ENCODE results near the gene RAD51B. TPM values are rescaled to one million over a fixed set of nuclear protein-coding genes. Genes with fewer than 3 reads are reported as not detected.

Gene RAD51B
- total and polyA plus RNA-seq, 2 experiments from 2014 or later, result 10.1 to 18.0 TPM

DNA sequence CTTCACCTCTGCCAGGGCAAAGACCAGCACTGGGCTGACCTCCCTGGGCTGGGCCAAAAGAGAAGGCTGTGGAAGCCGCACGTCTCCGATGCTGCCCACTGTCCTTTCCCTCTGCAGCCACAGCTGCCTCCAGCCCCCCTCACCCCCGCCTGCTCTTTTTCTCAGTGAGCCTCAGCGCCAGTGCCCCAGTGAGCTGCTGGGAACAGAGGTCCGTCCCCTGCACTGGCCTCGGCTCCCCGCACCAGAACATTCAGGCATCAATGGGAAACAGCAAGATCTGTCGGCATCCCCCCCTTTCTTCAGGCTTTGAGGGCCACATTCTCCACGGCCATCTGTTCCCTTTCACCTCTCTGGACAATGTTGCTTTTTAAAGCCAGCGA is 575.2 kb downstream of the RAD51B start:
- Histone ChIP-seq H3K27me3 (no peaks in the 10 kb centered on the region), H3K36me3 (replicated peaks; ENCODE audit: insufficient read depth, low read depth) (no peaks in the 10 kb centered on the region), H3K4me2 (no peak overlapping the region), H3K4me1 (ENCODE audit: insufficient read depth) (peaks cover 60% of the 10 kb centered on the region), H2AFZ (no peak overlapping the region), H4K20me1 (ENCODE audit: insufficient read depth, poor library complexity, severe bottlenecking) (no peaks in the 10 kb centered on the region), H3K79me2 (no peaks in the 10 kb centered on the region), H3K9me3 (ENCODE audit: low read depth) (no peaks in the 10 kb centered on the region), H3K9me2 (replicated peaks; ENCODE audit: insufficient read depth) (no peaks in the 10 kb centered on the region), H3K27ac (peak overlapping the region; percentile 84), H3K4me3 (no peak overlapping the region)
- no peak for DNase-seq (ENCODE audit: low spot score)
- TF ChIP-seq EZH2phosphoT487 (IDR thresholded peaks at IDR 0.05; ENCODE audit: low read depth, severe bottlenecking, unreplicated experiment) (no peak), EZH2 (IDR thresholded peaks at IDR 0.05; ENCODE audit: borderline replicate concordance) (no peak)
- TF ChIP-seq, protein P1, sequence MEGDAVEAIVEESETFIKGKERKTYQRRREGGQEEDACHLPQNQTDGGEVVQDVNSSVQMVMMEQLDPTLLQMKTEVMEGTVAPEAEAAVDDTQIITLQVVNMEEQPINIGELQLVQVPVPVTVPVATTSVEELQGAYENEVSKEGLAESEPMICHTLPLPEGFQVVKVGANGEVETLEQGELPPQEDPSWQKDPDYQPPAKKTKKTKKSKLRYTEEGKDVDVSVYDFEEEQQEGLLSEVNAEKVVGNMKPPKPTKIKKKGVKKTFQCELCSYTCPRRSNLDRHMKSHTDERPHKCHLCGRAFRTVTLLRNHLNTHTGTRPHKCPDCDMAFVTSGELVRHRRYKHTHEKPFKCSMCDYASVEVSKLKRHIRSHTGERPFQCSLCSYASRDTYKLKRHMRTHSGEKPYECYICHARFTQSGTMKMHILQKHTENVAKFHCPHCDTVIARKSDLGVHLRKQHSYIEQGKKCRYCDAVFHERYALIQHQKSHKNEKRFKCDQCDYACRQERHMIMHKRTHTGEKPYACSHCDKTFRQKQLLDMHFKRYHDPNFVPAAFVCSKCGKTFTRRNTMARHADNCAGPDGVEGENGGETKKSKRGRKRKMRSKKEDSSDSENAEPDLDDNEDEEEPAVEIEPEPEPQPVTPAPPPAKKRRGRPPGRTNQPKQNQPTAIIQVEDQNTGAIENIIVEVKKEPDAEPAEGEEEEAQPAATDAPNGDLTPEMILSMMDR (IDR thresholded peaks at IDR 0.05; ENCODE audit: poor library complexity), result no peak
- 77% methylated on average over 11 of the region's 11 CpGs for WGBS (ENCODE audit: low lambda C conversion rate, missing lambda C conversion rate)

DNA sequence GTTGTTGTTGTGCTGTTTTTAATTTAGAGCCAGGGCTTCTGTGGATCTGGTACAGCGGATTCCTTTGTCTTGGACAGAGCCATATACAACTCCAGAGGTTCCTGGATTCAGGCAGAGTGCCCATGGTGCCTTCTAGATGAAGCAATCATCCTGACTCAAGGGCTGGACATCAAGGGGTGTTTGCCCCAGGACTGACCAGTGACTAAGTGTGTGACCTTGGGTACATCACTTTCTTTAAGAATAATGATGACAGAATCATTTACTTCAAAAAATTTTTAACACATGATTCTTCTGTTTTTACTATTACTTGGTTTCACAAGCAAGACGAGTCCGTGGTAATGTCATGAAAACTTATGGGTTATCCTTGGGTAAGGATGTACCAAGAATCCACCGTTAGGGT is 576.0 kb downstream of the RAD51B start:
- H3K27ac ChIP-seq, result peak overlapping the region; percentile 8
- no peak overlapping the region for H3K4me2 ChIP-seq
- H3K27me3 ChIP-seq, result no peaks in the 10 kb centered on the region
- no peak for DNase-seq (ENCODE audit: low spot score)
- H3K4me3 ChIP-seq, result no peak overlapping the region
- peaks cover 60% of the 10 kb centered on the region for H3K4me1 ChIP-seq (ENCODE audit: insufficient read depth)
- WGBS (ENCODE audit: low lambda C conversion rate, missing lambda C conversion rate), result 85% methylated on average over 4 of the region's 4 CpGs
- H4K20me1 ChIP-seq (ENCODE audit: insufficient read depth, poor library complexity, severe bottlenecking), result no peaks in the 10 kb centered on the region
- no peaks in the 10 kb centered on the region for H3K79me2 ChIP-seq
- no peaks in the 10 kb centered on the region for H3K9me3 ChIP-seq (ENCODE audit: low read depth)
- TF ChIP-seq EZH2 (IDR thresholded peaks at IDR 0.05; ENCODE audit: borderline replicate concordance) (no peak), EZH2phosphoT487 (IDR thresholded peaks at IDR 0.05; ENCODE audit: low read depth, severe bottlenecking, unreplicated experiment) (no peak)
- TF ChIP-seq, protein P1 (IDR thresholded peaks at IDR 0.05; ENCODE audit: poor library complexity), result no peak
- no peaks in the 10 kb centered on the region for H3K36me3 ChIP-seq (replicated peaks; ENCODE audit: insufficient read depth, low read depth)
- H3K9me2 ChIP-seq (replicated peaks; ENCODE audit: insufficient read depth), result no peaks in the 10 kb centered on the region
- no peak overlapping the region for H2AFZ ChIP-seq

DNA sequence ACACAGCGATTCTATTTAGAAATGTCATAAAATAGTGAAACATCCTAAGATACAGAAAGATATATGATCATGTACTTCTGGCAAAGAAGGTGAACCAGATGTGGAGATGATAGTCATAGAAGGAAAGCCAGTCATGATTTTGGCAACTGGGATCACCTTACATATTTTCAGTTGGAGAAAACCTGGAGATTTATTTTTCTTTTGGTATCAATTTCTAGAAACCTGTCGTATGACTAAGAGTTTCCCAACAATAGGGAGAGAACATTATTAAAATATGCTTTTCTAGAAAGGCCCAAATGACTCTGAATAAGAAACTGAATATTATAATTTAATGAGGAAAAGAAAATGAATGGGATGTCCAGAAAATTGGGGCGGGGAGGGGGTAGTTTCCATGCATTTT is 576.9 kb downstream of the RAD51B start:
- 92% methylated on average over 3 of the region's 3 CpGs for WGBS (ENCODE audit: low lambda C conversion rate, missing lambda C conversion rate)

More for the DNA sequence above, 576.9 kb downstream of the RAD51B start:
- DNase-seq (ENCODE audit: low spot score), result no peak
- Histone ChIP-seq H3K27me3 (no peaks in the 10 kb centered on the region), H3K27ac (no peak overlapping the region), H3K9me2 (replicated peaks; ENCODE audit: insufficient read depth) (no peaks in the 10 kb centered on the region), H3K4me3 (no peak overlapping the region), H3K9me3 (ENCODE audit: low read depth) (no peaks in the 10 kb centered on the region), H3K36me3 (replicated peaks; ENCODE audit: insufficient read depth, low read depth) (no peaks in the 10 kb centered on the region), H3K79me2 (no peaks in the 10 kb centered on the region), H3K4me2 (no peak overlapping the region), H2AFZ (no peak overlapping the region), H4K20me1 (ENCODE audit: insufficient read depth, poor library complexity, severe bottlenecking) (no peaks in the 10 kb centered on the region), H3K4me1 (ENCODE audit: insufficient read depth) (peaks cover 56% of the 10 kb centered on the region)
- no peak for TF ChIP-seq EZH2phosphoT487 (IDR thresholded peaks at IDR 0.05; ENCODE audit: low read depth, severe bottlenecking, unreplicated experiment)
- no peak for TF ChIP-seq EZH2 (IDR thresholded peaks at IDR 0.05; ENCODE audit: borderline replicate concordance)
- TF ChIP-seq, protein P1 (IDR thresholded peaks at IDR 0.05; ENCODE audit: poor library complexity), result no peak

Measured in hepatocyte (in vitro differentiated cells).